Liver (tissue), 9 donors: ENCODE data around the gene TBL1X. TPM values are rescaled to one million over a fixed set of nuclear protein-coding genes. Genes with fewer than 3 reads are reported as not detected.

Experiments used
- DNase-seq: peaks from one replicate; pipeline ENCODE4 v3.0.0-alpha.2; 2017; ENCODE audit warnings: low spot score
- H3K27ac ChIP-seq, 2 donors: one replicate each; pipeline ENCODE4 v1.7.0; 2013; ENCODE audit warnings: inconsistent platforms in 2 of 2, low read length in 2 of 2, control low read depth in 1 of 2, low read depth in 1 of 2, mild to moderate bottlenecking in 1 of 2
- H3K27me3 ChIP-seq, 4 donors: one replicate each; pipeline versions ENCODE4 v1.6.1 to v1.7.0; 2013; ENCODE audit warnings: low read length in 3 of 4, inconsistent platforms in 1 of 4, mild to moderate bottlenecking in 1 of 4, moderate library complexity in 1 of 4; ENCODE audit not compliant: control insufficient read depth in 4 of 4, insufficient read depth in 4 of 4
- H3K36me3 ChIP-seq, 4 donors: one replicate each; pipeline versions ENCODE4 v1.6.1 to v1.7.0; 2013; ENCODE audit warnings: low read length in 3 of 4, mild to moderate bottlenecking in 3 of 4, low read depth in 1 of 4, moderate library complexity in 1 of 4; ENCODE audit not compliant: control insufficient read depth in 4 of 4, insufficient read depth in 3 of 4
- H3K4me1 ChIP-seq, 4 donors: one replicate each; pipeline versions ENCODE4 v1.6.1 to v1.7.0; 2013; ENCODE audit warnings: low read length in 3 of 4, mild to moderate bottlenecking in 3 of 4, moderate library complexity in 1 of 4; ENCODE audit not compliant: control insufficient read depth in 4 of 4, insufficient read depth in 4 of 4
- H3K4me3 ChIP-seq, 3 donors: one replicate each; pipeline versions ENCODE4 v1.6.1 to v1.7.0; 2013; ENCODE audit warnings: low read length in 3 of 3, control low read depth in 1 of 3, low read depth in 1 of 3, mild to moderate bottlenecking in 1 of 3
- H3K9ac ChIP-seq, 2 donors: one replicate each; pipeline ENCODE4 v1.7.0; 2013; ENCODE audit warnings: low read length in 2 of 2, mild to moderate bottlenecking in 2 of 2, moderate library complexity in 2 of 2, control low read depth in 1 of 2, low read depth in 1 of 2
- H3K9me3 ChIP-seq, 4 donors: one replicate each; pipeline versions ENCODE4 v1.6.1 to v1.7.0; 2013; ENCODE audit warnings: low read length in 3 of 4; ENCODE audit not compliant: control insufficient read depth in 4 of 4
- ATF3 ChIP-seq: IDR thresholded peaks from 2 replicates; pipeline ENCODE4 v1.6.1; 2016; ENCODE audit warnings: antibody characterized with exemption
- CTCF ChIP-seq: fragments of 150-350 bp; IDR thresholded peaks from 2 replicates; pipeline ENCODE4 v1.5.1; 2017; ENCODE audit warnings: improper control_type of control experiment, low read depth, low read length; ENCODE audit not compliant: missing input control
- EGR1 ChIP-seq, 2 donors: IDR thresholded peaks; 2 replicates each; pipeline ENCODE4 v1.6.1; 2016 to 2018; ENCODE audit warnings: antibody characterized with exemption in 2 of 2, low read depth in 2 of 2
- GABPA ChIP-seq, 2 donors: IDR thresholded peaks in 1 of 2; conservative IDR thresholded peaks in 1 of 2; 2 replicates each; pipeline ENCODE4 v1.6.1; 2016; ENCODE audit warnings: antibody characterized with exemption in 2 of 2, mild to moderate bottlenecking in 1 of 2, moderate library complexity in 1 of 2
- HNF4A ChIP-seq, 2 donors: conservative IDR thresholded peaks; 2 replicates each; pipeline ENCODE4 v1.6.1; 2016; ENCODE audit warnings: antibody characterized with exemption in 2 of 2, mild to moderate bottlenecking in 2 of 2
- HNF4G ChIP-seq: IDR thresholded peaks from 2 replicates; pipeline ENCODE4 v1.6.1; 2016; ENCODE audit warnings: antibody characterized with exemption
- MAX ChIP-seq: IDR thresholded peaks from 2 replicates; pipeline ENCODE4 v1.6.1; 2016; ENCODE audit warnings: antibody characterized with exemption
- NR2F2 ChIP-seq: IDR thresholded peaks from 2 replicates; pipeline ENCODE4 v1.6.1; 2016; ENCODE audit warnings: antibody characterized with exemption
- RAD21 ChIP-seq, 2 donors: IDR thresholded peaks; 2 replicates each; pipeline ENCODE4 v1.6.1; 2016; ENCODE audit warnings: antibody characterized with exemption in 2 of 2, mild to moderate bottlenecking in 2 of 2
- REST ChIP-seq: IDR thresholded peaks from 2 replicates; pipeline ENCODE4 v1.6.1; 2016; ENCODE audit warnings: antibody characterized with exemption, mild to moderate bottlenecking
- RXRA ChIP-seq, 2 donors: IDR thresholded peaks; 2 replicates each; pipeline ENCODE4 v1.6.1; 2017 to 2018; ENCODE audit warnings: antibody characterized with exemption in 2 of 2, mild to moderate bottlenecking in 1 of 2
- SP1 ChIP-seq: IDR thresholded peaks from 2 replicates; pipeline ENCODE4 v1.6.1; 2018; ENCODE audit warnings: antibody characterized with exemption, mild to moderate bottlenecking
- YY1 ChIP-seq: IDR thresholded peaks from 2 replicates; pipeline ENCODE4 v1.6.1; 2016; ENCODE audit warnings: antibody characterized with exemption, mild to moderate bottlenecking
- ZBTB33 ChIP-seq: IDR thresholded peaks from 2 replicates; pipeline ENCODE4 v1.6.1; 2016; ENCODE audit warnings: antibody characterized with exemption
- WGBS: extraction: QIAGEN DNeasy Blood & Tissue Kit; methylation state at CpG from one replicate; pipeline ENCODE4 v1.1.7; 2013; 5-methylcytosine and 5-hydroxymethylcytosine counted together
- polyA plus RNA-seq, 2 donors: library from polyadenylated mRNA; stranded (reverse) in 1 of 2; unstranded in 1 of 2; fragments of 200-250 nt in 1 of 2; fragments of >200 nt in 1 of 2; fragmentation: Nextera tagmentation in 1 of 2; extraction: Ambion mirVana in 1 of 2; gene quantifications; one replicate each; pipeline versions ENCODE4 v1.2.1 to v1.2.3, GENCODE V29; 2013 to 2015
- total RNA-seq, 2 donors: library from RNA; depleted of rRNA; stranded (reverse); fragments of >200 nt; gene quantifications; one replicate each; pipeline ENCODE4 v1.2.3, GENCODE V29; 2014
- donor health status: healthy.
- donor health status: healthy.
- donor health status: healthy.
- donor health status: healthy.
- donor health status: healthy.

The TBL1X gene
- total and polyA plus RNA-seq, 4 donors, result 11.2 to 15.1 (median 11.8) TPM

- no peaks in the 10 kb centered on the region for H3K36me3 ChIP-seq
- WGBS, result 89% methylated on average over 1 of the region's 1 CpG
These were observed 17.0 kb upstream of the TBL1X start for GRCh38 chrX:9447906-9448305.

GRCh38 chrX:9456250-9457074 is 8.4 kb upstream of the TBL1X start:
- Histone ChIP-seq H3K4me1 (peaks cover 6 to 30% (median 27%) of the 10 kb centered on the region in 4 donors), H3K27me3 (no peaks in the 10 kb centered on the region), H3K9ac (no peak overlapping the region), H3K4me3 (no peak overlapping the region), H3K27ac (peak overlapping the region; percentile 70 to 93), H3K36me3 (no peaks in the 10 kb centered on the region), H3K9me3 (no peaks in the 10 kb centered on the region)
- DNase-seq, result no peak
- 36% methylated on average over 8 of the region's 8 CpGs for WGBS
- TF ChIP-seq RAD21 (IDR thresholded peaks at IDR 0.05), result peak; percentile 22 to 27
- TF ChIP-seq MAX, result no peak
- no peak for TF ChIP-seq ATF3
- no peak for TF ChIP-seq HNF4G
- peak; percentile 20 for TF ChIP-seq YY1
- TF ChIP-seq NR2F2, result peak; percentile 31
- peak; percentile 78 to 79 for TF ChIP-seq RXRA (IDR thresholded peaks at IDR 0.05)
- peak; percentile 87 for TF ChIP-seq SP1
- TF ChIP-seq ZBTB33, result peak; percentile 60
- TF ChIP-seq GABPA (IDR thresholded peaks at IDR 0.05 in 1 of 2, conservative IDR thresholded peaks at IDR 0.05 in 1 of 2), result no peak
- no peak for TF ChIP-seq CTCF

More at GRCh38 chrX:9447906-9448305, 17.0 kb upstream of the TBL1X start:
- no peaks in the 10 kb centered on the region for H3K4me1 ChIP-seq
- no peaks in the 10 kb centered on the region for H3K27me3 ChIP-seq
- no peak overlapping the region for H3K27ac ChIP-seq
- no peak for DNase-seq
- H3K4me3 ChIP-seq, result no peak overlapping the region
- no peak for TF ChIP-seq NR2F2
- TF ChIP-seq HNF4A (conservative IDR thresholded peaks at IDR 0.05), result no peak
- no peak for TF ChIP-seq EGR1 (IDR thresholded peaks at IDR 0.05; ENCODE audit: low read depth in 2 of 2)
- no peak for TF ChIP-seq RXRA (IDR thresholded peaks at IDR 0.05)
- TF ChIP-seq ZBTB33, result no peak
- no peak for TF ChIP-seq REST
- no peaks in the 10 kb centered on the region for H3K9me3 ChIP-seq
- no peak overlapping the region for H3K9ac ChIP-seq
